H1 (cell line): ENCODE results near the gene KIF15. TPM values are rescaled to one million over a fixed set of nuclear protein-coding genes. Genes with fewer than 3 reads are reported as not detected.

Experiments
- CTCF ChIA-PET: fragments of 300-600 bp; sonication (Branson Sonifier 250); formaldehyde crosslinking; loops from one replicate; lab custom pipeline; 2021; ENCODE audit not compliant: partially characterized antibody; lab: Charles Lee
- POLR2A ChIA-PET: fragments of 300-600 bp; sonication (Branson Sonifier 250); formaldehyde crosslinking; loops from one replicate; lab custom pipeline; 2021; ENCODE audit warnings: inconsistent platforms; ENCODE audit not compliant: partially characterized antibody; lab: Charles Lee
- DNase-seq, 2 experiments: peaks; one replicate each; pipeline versions ENCODE4 v3.0.0 to v3.0.0-alpha.2; 2010 to 2022; ENCODE audit warnings: low spot score in 2 of 2, low read depth in 1 of 2, mixed read lengths in 1 of 2
- FAIRE-seq: peaks from 2 replicates; lab custom pipeline; 2011; peaks lifted over from hg19 to GRCh38; lab: Jason Lieb, UNC
- H2AFZ ChIP-seq: 2 replicates; pipeline ENCODE4 v1.8.1; 2012; ENCODE audit warnings: low read length, inconsistent platforms
- H2AK5ac ChIP-seq: 2 replicates; pipeline ENCODE4 v1.6.1; 2013; ENCODE audit warnings: low read depth, low read length
- H2BK120ac ChIP-seq: replicated peaks from 2 replicates; pipeline ENCODE3; 2013; ENCODE audit warnings: low read depth, low read length, inconsistent platforms
- H2BK12ac ChIP-seq: 2 replicates; pipeline ENCODE4 v1.6.1; 2013; ENCODE audit warnings: low read depth, low read length
- H2BK15ac ChIP-seq: 2 replicates; pipeline ENCODE4 v1.6.1; 2013; ENCODE audit warnings: low read length
- H2BK20ac ChIP-seq: 2 replicates; pipeline ENCODE4 v1.6.1; 2013; ENCODE audit warnings: low read length
- H2BK5ac ChIP-seq: 2 replicates; pipeline ENCODE4 v1.6.1; 2013; ENCODE audit warnings: low read depth, low read length
- H3K14ac ChIP-seq: 2 replicates; pipeline ENCODE4 v1.6.1; 2013; ENCODE audit warnings: inconsistent platforms; ENCODE audit not compliant: insufficient read length
- H3K18ac ChIP-seq: 2 replicates; pipeline ENCODE4 v1.6.1; 2013; ENCODE audit warnings: low read length; ENCODE audit errors: extremely low read depth
- H3K23ac ChIP-seq: 2 replicates; pipeline ENCODE4 v1.6.1; 2013; ENCODE audit warnings: inconsistent platforms; ENCODE audit not compliant: insufficient read length
- H3K23me2 ChIP-seq: 2 replicates; pipeline ENCODE4 v1.6.1; 2013; ENCODE audit warnings: low read depth, low read length
- H3K27ac ChIP-seq: 2 replicates; pipeline ENCODE4 v1.6.1; 2011; ENCODE audit warnings: low read depth, low read length, inconsistent platforms
- H3K27me3 ChIP-seq, 4 experiments: replicated peaks in 1 of 4; 1 replicate in 1 of 4; 2 replicates in 3 of 4; pipeline versions ENCODE4 v1.6.1 to v1.8.1; 2011 to 2013; ENCODE audit warnings: low read length in 3 of 4, mild to moderate bottlenecking in 3 of 4, inconsistent platforms in 2 of 4, mixed read lengths in 2 of 4, moderate library complexity in 1 of 4; ENCODE audit not compliant: control insufficient read depth in 3 of 4, insufficient read depth in 3 of 4; ENCODE audit errors: extremely low read depth in 1 of 4
- H3K36me3 ChIP-seq, 4 experiments: 2 replicates each; pipeline versions ENCODE4 v1.6.1 to v1.8.1; 2011 to 2013; ENCODE audit warnings: mild to moderate bottlenecking in 4 of 4, low read length in 3 of 4, moderate library complexity in 2 of 4, control low read depth in 1 of 4, inconsistent platforms in 1 of 4; ENCODE audit not compliant: insufficient read depth in 4 of 4, control insufficient read depth in 2 of 4
- H3K4ac ChIP-seq: replicated peaks from 2 replicates; pipeline ENCODE3; 2013; ENCODE audit warnings: low read length, low read depth, mixed read lengths, inconsistent platforms; ENCODE audit not compliant: insufficient read length
- H3K4me1 ChIP-seq, 4 experiments: replicated peaks in 1 of 4; 1 replicate in 1 of 4; 2 replicates in 3 of 4; pipeline versions ENCODE4 v1.6.1 to v1.8.1; 2011 to 2013; ENCODE audit warnings: low read length in 3 of 4, inconsistent platforms in 2 of 4, mixed read lengths in 1 of 4; ENCODE audit not compliant: insufficient read depth in 4 of 4, control insufficient read depth in 3 of 4
- H3K4me2 ChIP-seq, 2 experiments: 2 replicates each; pipeline versions ENCODE4 v1.6.1 to v1.8.1; 2011 to 2013; ENCODE audit warnings: low read depth in 2 of 2, low read length in 2 of 2, control low read depth in 1 of 2, inconsistent platforms in 1 of 2, mild to moderate bottlenecking in 1 of 2; ENCODE audit not compliant: insufficient read depth in 1 of 2
- H3K4me3 ChIP-seq, 4 experiments: fragments of 200-600, 300-600 bp in 1 of 4; sonication (generic), shearing (Covaris generic), sonication (Bioruptor Twin) in 1 of 4; 2 replicates each; pipeline versions ENCODE4 v1.5.1 to v1.8.1; 2011 to 2016; ENCODE audit warnings: low read length in 4 of 4, low read depth in 3 of 4, control low read depth in 2 of 4, inconsistent platforms in 2 of 4, mild to moderate bottlenecking in 2 of 4, mixed read lengths in 1 of 4, moderate library complexity in 1 of 4; ENCODE audit not compliant: insufficient read depth in 2 of 4; ENCODE audit errors: extremely low read depth in 1 of 4
- H3K56ac ChIP-seq: replicated peaks from 2 replicates; pipeline ENCODE3; 2013; ENCODE audit warnings: low read depth, mild to moderate bottlenecking, mixed read lengths, low read length, inconsistent platforms; ENCODE audit not compliant: insufficient read length
- H3K79me1 ChIP-seq: 2 replicates; pipeline ENCODE4 v1.6.1; 2013; ENCODE audit warnings: low read depth, low read length, control low read depth
- H3K79me2 ChIP-seq, 2 experiments: 2 replicates each; pipeline versions ENCODE4 v1.6.1 to v1.8.1; 2012 to 2013; ENCODE audit warnings: low read length in 2 of 2, mild to moderate bottlenecking in 2 of 2, inconsistent platforms in 1 of 2; ENCODE audit not compliant: insufficient read depth in 2 of 2, control insufficient read depth in 1 of 2
- H3K9ac ChIP-seq, 4 experiments: replicated peaks in 1 of 4; 1 replicate in 1 of 4; 2 replicates in 3 of 4; pipeline versions ENCODE4 v1.6.1 to v1.8.1; 2011 to 2013; ENCODE audit warnings: low read depth in 3 of 4, low read length in 3 of 4, control low read depth in 2 of 4, mild to moderate bottlenecking in 2 of 4, moderate library complexity in 2 of 4, inconsistent platforms in 1 of 4; ENCODE audit errors: extremely low read depth in 1 of 4
- H3K9me3 ChIP-seq, 2 experiments: 2 replicates each; pipeline versions ENCODE4 v1.6.1 to v1.8.1; 2012 to 2013; ENCODE audit warnings: mild to moderate bottlenecking in 2 of 2, moderate library complexity in 2 of 2, control low read depth in 1 of 2, inconsistent platforms in 1 of 2, low read depth in 1 of 2, low read length in 1 of 2, mixed read lengths in 1 of 2; ENCODE audit not compliant: insufficient read depth in 2 of 2
- H4K20me1 ChIP-seq, 2 experiments: replicated peaks in 1 of 2; 2 replicates each; pipeline versions ENCODE3 to v1.8.1; 2011 to 2013; ENCODE audit warnings: inconsistent platforms in 2 of 2, low read length in 2 of 2, mild to moderate bottlenecking in 1 of 2; ENCODE audit not compliant: insufficient read depth in 2 of 2, control insufficient read depth in 1 of 2
- H4K5ac ChIP-seq: 2 replicates; pipeline ENCODE4 v1.6.1; 2013; ENCODE audit warnings: low read length, low read depth, mixed read lengths, inconsistent platforms; ENCODE audit not compliant: insufficient read length
- H4K8ac ChIP-seq: 2 replicates; pipeline ENCODE4 v1.8.0; 2013; ENCODE audit warnings: mild to moderate bottlenecking, moderate library complexity, low read length, inconsistent platforms; ENCODE audit not compliant: insufficient read depth; ENCODE audit errors: extremely low read depth
- H4K91ac ChIP-seq: replicated peaks from 2 replicates; pipeline ENCODE3; 2013; ENCODE audit warnings: low read length, mixed read lengths, inconsistent platforms; ENCODE audit not compliant: insufficient read length
- BACH1 ChIP-seq: IDR thresholded peaks from 2 replicates; pipeline ENCODE4 v1.6.1; 2012; ENCODE audit warnings: low read length, improper control_type of control experiment
- BRCA1 ChIP-seq: IDR thresholded peaks from 2 replicates; pipeline ENCODE4 v1.6.1; 2012; ENCODE audit warnings: low read depth, low read length, improper control_type of control experiment
- CBX8 ChIP-seq: fragments of 300-800, 300-1000 bp; sonication (generic); IDR thresholded peaks from 2 replicates; pipeline ENCODE4 v1.7.1; 2016; ENCODE audit warnings: low read depth, low read length, borderline replicate concordance
- CEBPB ChIP-seq: IDR thresholded peaks from 2 replicates; pipeline ENCODE4 v1.6.1; 2012; ENCODE audit warnings: low read depth, low read length
- CTBP2 ChIP-seq: IDR thresholded peaks from 2 replicates; pipeline ENCODE4 v1.7.0; 2011; ENCODE audit warnings: borderline replicate concordance, mild to moderate bottlenecking, moderate library complexity, mixed read lengths, low read length; ENCODE audit not compliant: insufficient read depth, insufficient read length
- EGR1 ChIP-seq: IDR thresholded peaks from 2 replicates; pipeline ENCODE4 v1.6.1; 2011; ENCODE audit warnings: low read depth, low read length, borderline replicate concordance
- FOSL1 ChIP-seq: IDR thresholded peaks from 2 replicates; pipeline ENCODE4 v1.6.1; 2011; ENCODE audit warnings: mild to moderate bottlenecking, low read depth, low read length, moderate library complexity; ENCODE audit not compliant: insufficient read depth
- JUND ChIP-seq: IDR thresholded peaks from 2 replicates; pipeline ENCODE4 v1.6.1; 2011; ENCODE audit warnings: mild to moderate bottlenecking, improper control_type of control experiment, low read length
- MAFK ChIP-seq: IDR thresholded peaks from 2 replicates; pipeline ENCODE4 v1.6.1; 2012; ENCODE audit warnings: low read depth, mild to moderate bottlenecking, improper control_type of control experiment, low read length
- POLR2AphosphoS5 ChIP-seq: IDR thresholded peaks from 2 replicates; pipeline ENCODE4 v1.6.1; 2011; ENCODE audit warnings: low read depth, low read length
- RFX5 ChIP-seq: IDR thresholded peaks from 2 replicates; pipeline ENCODE4 v1.6.1; 2011; ENCODE audit warnings: low read depth, low read length, improper control_type of control experiment, borderline replicate concordance
- SIRT6 ChIP-seq: IDR thresholded peaks from one replicate; pipeline ENCODE4 v1.7.1; 2012; ENCODE audit warnings: low read length, inconsistent platforms
- ZNF274 ChIP-seq: IDR thresholded peaks from 2 replicates; pipeline ENCODE4 v1.7.0; 2012; ENCODE audit warnings: low read length, borderline replicate concordance; ENCODE audit errors: extremely low read depth
- WGBS, 2 experiments: shearing (Covaris generic) in 1 of 2; methylation state at CpG; one replicate each; pipeline versions ENCODE4 v1.1.6 to v1.1.7; 2013 to 2015; ENCODE audit warnings: low lambda C conversion rate in 2 of 2, mixed read lengths in 2 of 2, inconsistent platforms in 1 of 2, low coverage in 1 of 2, missing lambda C conversion rate in 1 of 2; ENCODE audit not compliant: insufficient replicate concordance in 2 of 2, insufficient coverage in 1 of 2, insufficient read length in 1 of 2; ENCODE audit errors: extremely low coverage in 1 of 2, missing lambda C conversion rate in 1 of 2; 5-methylcytosine and 5-hydroxymethylcytosine counted together
- polyA plus RNA-seq, 7 experiments: library from polyadenylated mRNA; depleted of rRNA in 3 of 7; stranded (reverse) in 5 of 7; unstranded in 2 of 7; fragments of >200 nt in 5 of 7; fragments of 200-250 nt in 2 of 7; gene quantifications; 1 replicate in 5 of 7; 2 replicates in 1 of 7; 4 replicates in 1 of 7; pipeline versions ENCODE4 v1.2.1 to v1.2.3, GENCODE V29; 2011 to 2013; ENCODE audit warnings: missing spikeins in 2 of 7, mixed read lengths in 2 of 7
- total RNA-seq: library from RNA; stranded (reverse); fragmentation: NEBNext Ultra II Directional; extraction: Animal tissue kit (Norgen Biotek cat#: 25700); gene quantifications from 2 replicates; pipeline ENCODE4 v1.2.1, GENCODE V29; 2021

KIF15 gene
- total and polyA plus RNA-seq, 2 of the 8 experiments (the other 6 are each of a cell fraction or from before 2014, with no cell fraction given), result 4.2 to 25.5 TPM

DNA sequence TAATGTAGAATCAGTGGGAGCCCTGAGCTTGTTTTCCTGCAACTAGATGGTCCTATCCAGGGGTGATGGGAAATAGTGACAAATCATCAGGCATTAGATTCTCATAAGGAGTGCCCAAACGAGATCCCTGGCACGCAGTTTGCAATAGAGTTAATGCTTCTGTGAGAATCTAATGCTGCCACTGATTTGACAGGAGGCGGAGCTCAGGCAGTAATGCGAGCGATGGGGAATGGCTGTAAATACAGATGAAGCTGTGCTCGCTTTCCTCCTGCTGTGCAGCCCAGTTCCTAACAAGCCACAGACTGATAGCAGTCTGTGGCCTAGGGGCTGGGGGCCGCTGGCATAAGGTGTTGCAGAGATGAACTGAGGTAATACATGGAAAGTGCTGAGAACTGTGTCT lies 71.8 kb downstream of the KIF15 start:
- no peak overlapping the region for H3K27ac ChIP-seq
- FAIRE-seq, result no peak
- no peak overlapping the region for H2BK15ac ChIP-seq
- TF ChIP-seq RFX5 (no peak), CEBPB (no peak), SIRT6 (no peak), JUND (no peak), CBX8 (no peak), CTBP2 (no peak), MAFK (no peak), BACH1 (no peak), FOSL1 (no peak), ZNF274 (no peak), BRCA1 (no peak), EGR1 (no peak), POLR2AphosphoS5 (no peak)
- TF ChIP-seq, all 59 proteins: peak for 0
- H3K4ac ChIP-seq, result no peak overlapping the region
- H4K20me1 ChIP-seq, result no peaks in the 10 kb centered on the region
- H2BK120ac ChIP-seq, result no peak overlapping the region
- H3K4me2 ChIP-seq, result no peak overlapping the region
- DNase-seq, result no peak
- no peak overlapping the region for H3K56ac ChIP-seq
- H3K79me2 ChIP-seq, result no peaks in the 10 kb centered on the region
- H4K8ac ChIP-seq, result no peak overlapping the region
- 90% methylated on average over 6 of the region's 7 CpGs; no CpG with 5 or more reads in 1 of the 2 experiments for WGBS, 2 experiments
- no peak overlapping the region for H2BK5ac ChIP-seq
- H3K23ac ChIP-seq, result no peak overlapping the region
- H2BK20ac ChIP-seq, result no peak overlapping the region
- H4K91ac ChIP-seq, result no peak overlapping the region
- H3K27me3 ChIP-seq, result no peaks in the 10 kb centered on the region
- H3K4me1 ChIP-seq, result no peaks in the 10 kb centered on the region
- H3K14ac ChIP-seq, result no peak overlapping the region
- H3K23me2 ChIP-seq, result no peaks in the 10 kb centered on the region
- no peaks in the 10 kb centered on the region for H3K79me1 ChIP-seq
- ChIA-PET CTCF (interaction anchor here (1.3 to 2.0 kb wide), 2 partner anchors 17 to 27 kb away, joined by 3 to 5 read pairs; no protein-coding TSS in a partner anchor), POLR2A (no interaction called here)
- H2AFZ ChIP-seq, result no peak overlapping the region
- H3K9ac ChIP-seq, result no peak overlapping the region
- H4K5ac ChIP-seq, result no peak overlapping the region
- no peak overlapping the region for H2BK12ac ChIP-seq
- H3K18ac ChIP-seq, result no peak overlapping the region
- no peak overlapping the region for H3K4me3 ChIP-seq
- peaks cover 4 to 6% of the 10 kb centered on the region in 2 experiments; a peak in 2 of 4 replicates for H3K9me3 ChIP-seq
- peaks cover 7 to 54% (median 36%) of the 10 kb centered on the region in 4 experiments for H3K36me3 ChIP-seq
- H2AK5ac ChIP-seq, result no peak overlapping the region
